SK-N-SH (cell line): ENCODE data around the gene CADM1. TPM values are rescaled to one million over a fixed set of nuclear protein-coding genes. Genes with fewer than 3 reads are reported as not detected.

Experiments
- CTCF ChIA-PET: fragments of 300-600, 350-600 bp; formaldehyde crosslinking; extraction: SDS; loops from one replicate; lab custom pipeline; 2021; lab: Yijun Ruan, JAX
- POLR2A ChIA-PET: fragments of 350-600 bp; sonication (Branson Sonifier 250); formaldehyde crosslinking; extraction: SDS; loops from one replicate; lab custom pipeline; 2020; ENCODE audit warnings: antibody characterized with exemption, inconsistent platforms; lab: Yijun Ruan, JAX
- DNase-seq: peaks from one replicate; pipeline ENCODE4 v3.0.0; 2012
- H2AFZ ChIP-seq: fragments of 200-600 bp; sonication (generic); 2 replicates; pipeline ENCODE4 v1.8.1; 2016; ENCODE audit warnings: antibody characterized with exemption, mild to moderate bottlenecking, low read depth
- H3F3A ChIP-seq: fragments of 200-600 bp; sonication (generic); replicated peaks from 2 replicates; pipeline ENCODE3; 2016; ENCODE audit warnings: antibody characterized with exemption, mild to moderate bottlenecking; ENCODE audit not compliant: insufficient read depth
- H3K27ac ChIP-seq, 2 experiments: fragments of 200-500 bp in 1 of 2; fragments of 200-600 bp in 1 of 2; sonication (Bioruptor generic) in 1 of 2; sonication (generic), shearing (Covaris generic) in 1 of 2; 2 replicates each; pipeline versions ENCODE4 v1.5.1 to v1.6.1; 2014 to 2016; ENCODE audit warnings: low read depth in 2 of 2, inconsistent platforms in 1 of 2, low read length in 1 of 2, mild to moderate bottlenecking in 1 of 2, mixed read lengths in 1 of 2
- H3K27me3 ChIP-seq: fragments of 200-600 bp; sonication (generic), shearing (Covaris generic); 2 replicates; pipeline ENCODE4 v1.6.1; 2016; ENCODE audit warnings: mixed run types; ENCODE audit not compliant: insufficient read depth
- H3K36me3 ChIP-seq, 2 experiments: fragments of 200-500 bp in 1 of 2; fragments of 200-600 bp in 1 of 2; sonication (Bioruptor generic) in 1 of 2; sonication (generic) in 1 of 2; replicated peaks in 1 of 2; 2 replicates each; pipeline versions ENCODE3 to v1.5.1; 2014 to 2016; ENCODE audit warnings: low read length in 1 of 2, mild to moderate bottlenecking in 1 of 2; ENCODE audit not compliant: insufficient read depth in 2 of 2, control insufficient read depth in 1 of 2
- H3K4me1 ChIP-seq, 2 experiments: fragments of 200-500 bp in 1 of 2; fragments of 200-600 bp in 1 of 2; sonication (Bioruptor generic) in 1 of 2; sonication (generic), shearing (Covaris generic) in 1 of 2; 2 replicates each; pipeline versions ENCODE4 v1.5.1 to v1.6.1; 2014 to 2016; ENCODE audit warnings: low read depth in 1 of 2, low read length in 1 of 2, mixed run types in 1 of 2; ENCODE audit not compliant: insufficient read depth in 2 of 2, control insufficient read depth in 1 of 2
- H3K4me2 ChIP-seq: fragments of 200-600 bp; sonication (generic), shearing (Covaris generic); 2 replicates; pipeline ENCODE4 v1.6.1; 2017; ENCODE audit warnings: mixed run types
- H3K4me3 ChIP-seq, 2 experiments: fragments of 200-500 bp in 1 of 2; fragments of 200-600 bp in 1 of 2; sonication (Bioruptor generic) in 1 of 2; sonication (generic), shearing (Covaris generic) in 1 of 2; 2 replicates each; pipeline versions ENCODE4 v1.5.1 to v1.8.1; 2014 to 2016; ENCODE audit warnings: low read depth in 2 of 2, inconsistent platforms in 1 of 2, low read length in 1 of 2, mild to moderate bottlenecking in 1 of 2, mixed read lengths in 1 of 2, moderate library complexity in 1 of 2
- H3K79me2 ChIP-seq: fragments of 200-600 bp; sonication (generic); 2 replicates; pipeline ENCODE4 v1.8.1; 2017; ENCODE audit warnings: mild to moderate bottlenecking; ENCODE audit not compliant: insufficient read depth
- H3K9ac ChIP-seq: fragments of 200-600 bp; sonication (generic); 2 replicates; pipeline ENCODE4 v1.6.1; 2017; ENCODE audit warnings: mixed run types
- H3K9me2 ChIP-seq: fragments of 200-600 bp; sonication (generic); 2 replicates; pipeline ENCODE4 v1.6.1; 2017; ENCODE audit warnings: mixed run types
- H3K9me3 ChIP-seq: fragments of 200-600 bp; sonication (generic); 2 replicates; pipeline ENCODE4 v1.6.1; 2017; ENCODE audit warnings: mixed run types, mild to moderate bottlenecking, moderate library complexity
- H4K20me1 ChIP-seq: fragments of 200-600 bp; sonication (generic); 2 replicates; pipeline ENCODE4 v1.6.1; 2017; ENCODE audit warnings: mild to moderate bottlenecking, mixed run types; ENCODE audit not compliant: insufficient read depth
- CHD2 ChIP-seq: fragments of 150-350 bp; IDR thresholded peaks from 2 replicates; pipeline ENCODE4 v1.6.1; 2018; ENCODE audit warnings: low read length; ENCODE audit not compliant: partially characterized antibody
- EP300 ChIP-seq, 2 experiments: IDR thresholded peaks; 2 replicates each; pipeline versions ENCODE4 v1.4.0 to v1.6.1; 2012; ENCODE audit warnings: borderline replicate concordance in 1 of 2, low read depth in 1 of 2, low read length in 1 of 2
- FOXJ3 ChIP-seq: sonication (generic); formaldehyde crosslinking; IDR thresholded peaks from 2 replicates; pipeline ENCODE4 v1.5.1; 2020; ENCODE audit warnings: mild to moderate bottlenecking, missing genetic modification reagents
- GATA2 ChIP-seq: sonication (generic); formaldehyde crosslinking; IDR thresholded peaks from 2 replicates; pipeline ENCODE4 v1.5.0; 2020; ENCODE audit warnings: mild to moderate bottlenecking, missing genetic modification reagents
- MXI1 ChIP-seq: IDR thresholded peaks from 2 replicates; pipeline ENCODE4 v1.6.1; 2012; ENCODE audit warnings: mild to moderate bottlenecking, low read depth, low read length, improper control_type of control experiment
- NFIC ChIP-seq: IDR thresholded peaks from 2 replicates; pipeline ENCODE4 v1.4.0; 2012; ENCODE audit warnings: borderline replicate concordance
- RAD21 ChIP-seq: IDR thresholded peaks from 2 replicates; pipeline ENCODE4 v1.6.1; 2012; ENCODE audit warnings: mild to moderate bottlenecking, low read length
- RXRA ChIP-seq: IDR thresholded peaks from 2 replicates; pipeline ENCODE4 v1.4.0; 2012; ENCODE audit warnings: low read depth, mild to moderate bottlenecking, borderline replicate concordance
- SIN3A ChIP-seq: IDR thresholded peaks from 2 replicates; pipeline ENCODE4 v1.6.1; 2012; ENCODE audit warnings: low read depth, mild to moderate bottlenecking, low read length, moderate library complexity, borderline replicate concordance
- SMC3 ChIP-seq: IDR thresholded peaks from 2 replicates; pipeline ENCODE4 v1.6.1; 2012; ENCODE audit warnings: low read depth, low read length, improper control_type of control experiment
- YY1 ChIP-seq: IDR thresholded peaks from 2 replicates; pipeline ENCODE4 v1.4.0; 2012; ENCODE audit warnings: low read depth, mild to moderate bottlenecking
- WGBS: methylation state at CpG from one replicate; pipeline ENCODE4 v1.1.6; 2017; ENCODE audit warnings: low lambda C conversion rate; 5-methylcytosine and 5-hydroxymethylcytosine counted together
- polyA plus RNA-seq, 3 experiments: library from polyadenylated mRNA; depleted of rRNA; stranded (reverse); fragments of >200 nt; gene quantifications; 2 replicates each; pipeline ENCODE4 v1.2.3, GENCODE V29; 2012
- TF ChIP-seq, protein P1 (sequence below): IDR thresholded peaks from 2 replicates; pipeline ENCODE4 v1.6.1; 2012; ENCODE audit warnings: mild to moderate bottlenecking, low read depth, low read length, moderate library complexity
- TF ChIP-seq, protein P2 (sequence below): IDR thresholded peaks from 2 replicates; pipeline ENCODE4 v1.4.0; 2012; ENCODE audit warnings: low read depth
- TF ChIP-seq, protein P3 (sequence below): fragments of 150-350 bp; IDR thresholded peaks from 2 replicates; pipeline ENCODE4 v1.6.1; 2017; ENCODE audit warnings: antibody characterized with exemption, low read length, low read depth, borderline replicate concordance
- TF ChIP-seq, protein P4 (sequence below): fragments of 200-600 bp; sonication (generic); IDR thresholded peaks from 2 replicates; pipeline ENCODE4 v1.6.1; 2017; ENCODE audit warnings: antibody characterized with exemption, mild to moderate bottlenecking, moderate library complexity
- TF ChIP-seq, protein P5 (sequence below): IDR thresholded peaks from 2 replicates; pipeline ENCODE4 v1.4.0; 2012; ENCODE audit warnings: low read depth, borderline replicate concordance
- TF ChIP-seq, protein P6 (sequence below): IDR thresholded peaks from 2 replicates; pipeline ENCODE4; 2012

Gene CADM1
- polyA plus RNA-seq, 1 of the 3 experiments (the other 2 are of a cell fraction): 7.9 TPM

DNA sequence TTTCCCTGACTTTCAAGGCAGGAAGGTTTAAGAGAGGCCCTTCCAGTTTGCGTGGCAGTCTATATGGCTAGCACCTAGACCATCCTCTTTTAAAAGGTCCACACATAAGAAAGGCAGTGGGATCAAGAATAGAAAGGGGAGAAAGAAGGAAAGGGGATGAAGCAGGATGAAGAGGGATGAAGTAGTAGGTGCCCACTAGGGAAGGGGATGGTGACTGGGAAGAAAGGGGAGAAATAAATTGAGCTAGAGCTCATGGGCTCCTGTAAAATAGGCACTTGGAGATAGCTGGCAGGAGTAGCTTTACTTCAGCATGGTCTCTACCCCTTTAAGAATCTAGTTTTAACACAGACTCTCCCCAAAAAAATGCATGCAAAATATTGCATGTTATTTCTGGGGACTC, 41.5 kb downstream of the CADM1 start:
- Histone ChIP-seq H3K4me1 (peaks cover 0 to 26% of the 10 kb centered on the region in 2 experiments; a peak in 2 of 4 replicates), H3F3A (no peaks in the 10 kb centered on the region), H3K9me2 (no peaks in the 10 kb centered on the region), H3K9me3 (no peaks in the 10 kb centered on the region), H2AFZ (no peak overlapping the region), H3K4me3 (no peak overlapping the region), H3K27me3 (no peaks in the 10 kb centered on the region), H3K4me2 (no peak overlapping the region), H4K20me1 (no peaks in the 10 kb centered on the region), H3K9ac (no peak overlapping the region), H3K27ac (no peak overlapping the region; a peak in 1 of 4 replicates), H3K79me2 (no peaks in the 10 kb centered on the region), H3K36me3 (no peaks in the 10 kb centered on the region)
- WGBS: 71% methylated on average over 1 of the region's 1 CpG
- ChIA-PET POLR2A (no interaction called here), CTCF (interaction anchor here (1.1 to 1.4 kb wide), 3 partner anchors 13 to 128 kb away, joined by 3 read pairs; no protein-coding TSS in a partner anchor)
- TF ChIP-seq GATA2 (CRISPR knock-in tag): no peak
- TF ChIP-seq RAD21: no peak
- no peak for TF ChIP-seq RXRA
- no peak for DNase-seq

DNA sequence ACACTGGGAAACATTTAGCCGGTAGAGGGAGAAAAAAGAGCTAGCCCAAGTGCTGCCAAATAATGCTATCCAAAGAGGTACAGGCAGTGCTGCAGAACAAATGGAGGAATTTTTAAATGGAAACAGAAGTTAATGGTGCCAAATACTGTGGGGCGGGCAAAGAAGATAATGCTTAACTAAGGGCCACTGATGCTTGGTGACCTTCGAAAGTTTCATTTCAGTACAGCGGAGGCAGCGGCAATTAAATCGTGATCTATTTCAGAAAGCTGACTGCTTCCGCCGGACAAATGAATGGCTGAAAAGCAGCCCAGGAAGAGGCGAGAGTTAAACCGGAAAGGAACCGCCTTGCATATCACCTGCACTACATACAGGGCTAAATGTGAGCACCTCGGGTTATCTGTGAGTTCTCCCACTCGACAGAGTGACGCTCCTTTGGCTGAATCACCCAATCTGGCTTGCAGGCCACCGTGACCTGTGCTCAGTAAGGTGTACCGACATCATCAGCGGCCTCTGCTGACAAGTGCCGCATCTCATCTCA, 42.1 kb downstream of the CADM1 start:
- TF ChIP-seq CHD2 (no peak), SIN3A (no peak), MXI1 (no peak), GATA2 (CRISPR knock-in tag) (no peak), RAD21 (no peak), NFIC (no peak), SMC3 (no peak), EP300 (IDR thresholded peaks at IDR 0.05; ENCODE audit: borderline replicate concordance in 1 of 2, low read depth in 1 of 2, low read length in 1 of 2) (no peak), YY1 (no peak), FOXJ3 (no peak), RXRA (no peak)
- TF ChIP-seq, protein P1, sequence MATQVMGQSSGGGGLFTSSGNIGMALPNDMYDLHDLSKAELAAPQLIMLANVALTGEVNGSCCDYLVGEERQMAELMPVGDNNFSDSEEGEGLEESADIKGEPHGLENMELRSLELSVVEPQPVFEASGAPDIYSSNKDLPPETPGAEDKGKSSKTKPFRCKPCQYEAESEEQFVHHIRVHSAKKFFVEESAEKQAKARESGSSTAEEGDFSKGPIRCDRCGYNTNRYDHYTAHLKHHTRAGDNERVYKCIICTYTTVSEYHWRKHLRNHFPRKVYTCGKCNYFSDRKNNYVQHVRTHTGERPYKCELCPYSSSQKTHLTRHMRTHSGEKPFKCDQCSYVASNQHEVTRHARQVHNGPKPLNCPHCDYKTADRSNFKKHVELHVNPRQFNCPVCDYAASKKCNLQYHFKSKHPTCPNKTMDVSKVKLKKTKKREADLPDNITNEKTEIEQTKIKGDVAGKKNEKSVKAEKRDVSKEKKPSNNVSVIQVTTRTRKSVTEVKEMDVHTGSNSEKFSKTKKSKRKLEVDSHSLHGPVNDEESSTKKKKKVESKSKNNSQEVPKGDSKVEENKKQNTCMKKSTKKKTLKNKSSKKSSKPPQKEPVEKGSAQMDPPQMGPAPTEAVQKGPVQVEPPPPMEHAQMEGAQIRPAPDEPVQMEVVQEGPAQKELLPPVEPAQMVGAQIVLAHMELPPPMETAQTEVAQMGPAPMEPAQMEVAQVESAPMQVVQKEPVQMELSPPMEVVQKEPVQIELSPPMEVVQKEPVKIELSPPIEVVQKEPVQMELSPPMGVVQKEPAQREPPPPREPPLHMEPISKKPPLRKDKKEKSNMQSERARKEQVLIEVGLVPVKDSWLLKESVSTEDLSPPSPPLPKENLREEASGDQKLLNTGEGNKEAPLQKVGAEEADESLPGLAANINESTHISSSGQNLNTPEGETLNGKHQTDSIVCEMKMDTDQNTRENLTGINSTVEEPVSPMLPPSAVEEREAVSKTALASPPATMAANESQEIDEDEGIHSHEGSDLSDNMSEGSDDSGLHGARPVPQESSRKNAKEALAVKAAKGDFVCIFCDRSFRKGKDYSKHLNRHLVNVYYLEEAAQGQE: no peak
- TF ChIP-seq, protein P2, sequence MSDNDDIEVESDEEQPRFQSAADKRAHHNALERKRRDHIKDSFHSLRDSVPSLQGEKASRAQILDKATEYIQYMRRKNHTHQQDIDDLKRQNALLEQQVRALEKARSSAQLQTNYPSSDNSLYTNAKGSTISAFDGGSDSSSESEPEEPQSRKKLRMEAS: no peak
- TF ChIP-seq, protein P3, sequence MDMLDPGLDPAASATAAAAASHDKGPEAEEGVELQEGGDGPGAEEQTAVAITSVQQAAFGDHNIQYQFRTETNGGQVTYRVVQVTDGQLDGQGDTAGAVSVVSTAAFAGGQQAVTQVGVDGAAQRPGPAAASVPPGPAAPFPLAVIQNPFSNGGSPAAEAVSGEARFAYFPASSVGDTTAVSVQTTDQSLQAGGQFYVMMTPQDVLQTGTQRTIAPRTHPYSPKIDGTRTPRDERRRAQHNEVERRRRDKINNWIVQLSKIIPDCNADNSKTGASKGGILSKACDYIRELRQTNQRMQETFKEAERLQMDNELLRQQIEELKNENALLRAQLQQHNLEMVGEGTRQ: no peak
- TF ChIP-seq, protein P4, sequence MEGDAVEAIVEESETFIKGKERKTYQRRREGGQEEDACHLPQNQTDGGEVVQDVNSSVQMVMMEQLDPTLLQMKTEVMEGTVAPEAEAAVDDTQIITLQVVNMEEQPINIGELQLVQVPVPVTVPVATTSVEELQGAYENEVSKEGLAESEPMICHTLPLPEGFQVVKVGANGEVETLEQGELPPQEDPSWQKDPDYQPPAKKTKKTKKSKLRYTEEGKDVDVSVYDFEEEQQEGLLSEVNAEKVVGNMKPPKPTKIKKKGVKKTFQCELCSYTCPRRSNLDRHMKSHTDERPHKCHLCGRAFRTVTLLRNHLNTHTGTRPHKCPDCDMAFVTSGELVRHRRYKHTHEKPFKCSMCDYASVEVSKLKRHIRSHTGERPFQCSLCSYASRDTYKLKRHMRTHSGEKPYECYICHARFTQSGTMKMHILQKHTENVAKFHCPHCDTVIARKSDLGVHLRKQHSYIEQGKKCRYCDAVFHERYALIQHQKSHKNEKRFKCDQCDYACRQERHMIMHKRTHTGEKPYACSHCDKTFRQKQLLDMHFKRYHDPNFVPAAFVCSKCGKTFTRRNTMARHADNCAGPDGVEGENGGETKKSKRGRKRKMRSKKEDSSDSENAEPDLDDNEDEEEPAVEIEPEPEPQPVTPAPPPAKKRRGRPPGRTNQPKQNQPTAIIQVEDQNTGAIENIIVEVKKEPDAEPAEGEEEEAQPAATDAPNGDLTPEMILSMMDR: no peak
- TF ChIP-seq, protein P5, sequence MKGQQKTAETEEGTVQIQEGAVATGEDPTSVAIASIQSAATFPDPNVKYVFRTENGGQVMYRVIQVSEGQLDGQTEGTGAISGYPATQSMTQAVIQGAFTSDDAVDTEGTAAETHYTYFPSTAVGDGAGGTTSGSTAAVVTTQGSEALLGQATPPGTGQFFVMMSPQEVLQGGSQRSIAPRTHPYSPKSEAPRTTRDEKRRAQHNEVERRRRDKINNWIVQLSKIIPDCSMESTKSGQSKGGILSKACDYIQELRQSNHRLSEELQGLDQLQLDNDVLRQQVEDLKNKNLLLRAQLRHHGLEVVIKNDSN: no peak
- TF ChIP-seq, protein P6, sequence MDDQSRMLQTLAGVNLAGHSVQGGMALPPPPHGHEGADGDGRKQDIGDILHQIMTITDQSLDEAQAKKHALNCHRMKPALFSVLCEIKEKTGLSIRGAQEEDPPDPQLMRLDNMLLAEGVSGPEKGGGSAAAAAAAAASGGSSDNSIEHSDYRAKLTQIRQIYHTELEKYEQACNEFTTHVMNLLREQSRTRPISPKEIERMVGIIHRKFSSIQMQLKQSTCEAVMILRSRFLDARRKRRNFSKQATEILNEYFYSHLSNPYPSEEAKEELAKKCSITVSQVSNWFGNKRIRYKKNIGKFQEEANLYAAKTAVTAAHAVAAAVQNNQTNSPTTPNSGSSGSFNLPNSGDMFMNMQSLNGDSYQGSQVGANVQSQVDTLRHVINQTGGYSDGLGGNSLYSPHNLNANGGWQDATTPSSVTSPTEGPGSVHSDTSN: no peak
- H3K79me2 ChIP-seq: no peaks in the 10 kb centered on the region
- POLR2A ChIA-PET: no interaction called here

More for the DNA sequence above, 42.1 kb downstream of the CADM1 start:
- Histone ChIP-seq H3K27me3 (no peaks in the 10 kb centered on the region), H3K4me3 (no peak overlapping the region), H3K4me1 (peaks cover 0 to 26% of the 10 kb centered on the region in 2 experiments; a peak in 2 of 4 replicates), H3F3A (no peaks in the 10 kb centered on the region), H3K4me2 (no peak overlapping the region), H4K20me1 (no peaks in the 10 kb centered on the region), H2AFZ (no peak overlapping the region), H3K9me2 (no peaks in the 10 kb centered on the region), H3K9ac (no peak overlapping the region), H3K27ac (no peak overlapping the region), H3K9me3 (no peaks in the 10 kb centered on the region), H3K36me3 (no peaks in the 10 kb centered on the region)
- CTCF ChIA-PET: no interaction called here
- WGBS: 87% methylated on average over 18 of the region's 18 CpGs
- DNase-seq: no peak
